ENCODE measurements around the gene HID1.
"Not testable (repeated sequence)": the region's sequence is repeated elsewhere in the genome, so short reads cannot be mapped to it uniquely, and the experiment has no call there.

Gene HID1

DNA sequence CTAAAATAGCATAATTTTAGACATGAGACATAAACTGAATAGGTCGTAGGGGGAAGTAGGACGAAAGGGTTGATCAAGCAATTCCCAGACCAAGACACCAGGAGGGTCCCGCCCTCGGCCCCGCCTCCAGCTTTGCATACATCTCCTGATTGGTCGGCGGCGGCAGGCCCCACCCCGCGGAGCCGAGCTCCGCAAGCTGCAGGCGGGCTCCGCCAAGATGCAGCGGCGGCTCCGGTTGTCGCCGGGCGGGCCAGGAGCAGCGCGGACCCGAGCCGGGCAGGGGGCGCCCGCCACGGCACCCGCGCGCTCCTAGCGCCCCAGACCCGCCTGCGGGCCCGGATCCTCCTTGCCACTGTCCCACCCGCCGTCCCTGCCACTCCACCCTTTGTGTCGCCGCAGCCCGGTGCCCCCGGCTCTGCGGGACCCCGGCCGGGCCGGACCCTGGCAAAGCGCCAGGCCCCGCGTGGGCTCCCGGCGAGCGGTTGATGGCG, 14.9 kb upstream of the HID1 start, which contains the start of gene CDR2L:
CDR2L (plus strand) TSS at position 215 of the 491 bp plus-strand sequence. CDS start 412 bp downstream, outside the sequence.
- peak within 1 kb of the TSS; percentile 46 for H3K4me3 ChIP-seq (ENCODE audit: low read depth, low read length)
- TF ChIP-seq CTCF (IDR thresholded peaks at IDR 0.05; ENCODE audit: insufficient read depth, low read depth, low read length, missing control alignments) = no peak
- peak; percentile 88 for DNase-seq (ENCODE audit: low read depth)

DNA sequence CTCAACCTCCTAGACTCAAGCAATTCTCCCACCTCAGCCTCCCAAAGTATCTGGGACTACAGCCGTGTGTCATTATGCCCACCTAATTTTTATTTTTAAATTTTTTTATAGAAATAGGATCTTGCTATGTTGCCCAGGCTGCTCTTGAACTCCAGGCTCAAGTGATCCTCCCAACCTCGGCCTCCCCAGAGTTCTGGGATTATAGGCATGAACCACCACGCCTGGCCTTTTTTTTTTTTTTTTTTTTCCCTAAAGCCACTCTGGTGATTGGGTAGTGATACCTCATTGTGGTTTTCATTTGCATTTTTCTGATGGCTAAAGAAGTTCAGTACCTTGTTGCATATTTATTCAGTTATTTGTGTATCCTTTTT, 13.6 kb upstream of the HID1 start:
- no peak overlapping the region for H3K4me3 ChIP-seq (ENCODE audit: low read depth, low read length)
- TF ChIP-seq CTCF (IDR thresholded peaks at IDR 0.05; ENCODE audit: insufficient read depth, low read depth, low read length, missing control alignments) = no peak
- no peak for DNase-seq (ENCODE audit: low read depth)

GRCh38 chr17:74982663-74983313, 10.2 kb upstream of the HID1 start:
- peak overlapping the region; percentile 65 for H3K4me3 ChIP-seq (ENCODE audit: low read depth, low read length)
- DNase-seq (ENCODE audit: low read depth) = not testable (repeated sequence)

DNA sequence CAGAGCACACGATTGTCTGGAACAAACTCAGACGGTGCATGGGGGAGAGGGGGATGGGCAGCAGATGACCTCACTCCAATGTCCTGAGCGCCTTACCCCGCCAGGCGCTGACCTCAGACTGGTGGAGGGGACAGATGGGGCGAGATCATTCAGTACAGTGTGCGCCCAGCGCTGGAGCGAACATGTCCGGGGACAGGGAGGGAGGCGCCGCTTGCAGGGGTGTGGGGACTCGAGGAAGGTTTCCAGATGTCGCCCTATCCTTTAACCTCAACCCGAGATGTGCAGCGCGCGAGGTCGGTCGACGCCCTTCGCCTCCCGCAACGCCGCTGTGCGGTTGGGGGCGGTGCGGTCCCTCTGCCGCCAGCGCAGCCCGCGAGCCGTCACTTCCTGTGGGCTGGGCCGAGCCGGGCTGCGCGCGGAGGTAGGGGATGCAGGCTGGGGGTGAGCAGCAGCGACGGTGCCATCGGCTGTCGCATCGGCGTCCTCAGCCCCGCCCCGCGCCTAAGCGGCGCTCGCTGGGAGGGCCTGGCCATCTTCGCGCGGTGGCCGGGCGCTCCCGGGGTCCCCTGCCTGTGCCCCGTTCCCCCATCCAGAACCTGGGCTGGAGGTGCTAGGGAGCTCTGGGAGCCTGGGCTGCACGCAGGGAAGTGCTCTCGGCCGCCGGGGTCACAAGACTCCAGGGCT, 9.6 kb upstream of the HID1 start:
- DNase-seq (ENCODE audit: low read depth) = peak; percentile 56
- no peak for TF ChIP-seq CTCF (IDR thresholded peaks at IDR 0.05; ENCODE audit: insufficient read depth, low read depth, low read length, missing control alignments)
- H3K4me3 ChIP-seq (ENCODE audit: low read depth, low read length) = peak overlapping the region; percentile 65

DNA sequence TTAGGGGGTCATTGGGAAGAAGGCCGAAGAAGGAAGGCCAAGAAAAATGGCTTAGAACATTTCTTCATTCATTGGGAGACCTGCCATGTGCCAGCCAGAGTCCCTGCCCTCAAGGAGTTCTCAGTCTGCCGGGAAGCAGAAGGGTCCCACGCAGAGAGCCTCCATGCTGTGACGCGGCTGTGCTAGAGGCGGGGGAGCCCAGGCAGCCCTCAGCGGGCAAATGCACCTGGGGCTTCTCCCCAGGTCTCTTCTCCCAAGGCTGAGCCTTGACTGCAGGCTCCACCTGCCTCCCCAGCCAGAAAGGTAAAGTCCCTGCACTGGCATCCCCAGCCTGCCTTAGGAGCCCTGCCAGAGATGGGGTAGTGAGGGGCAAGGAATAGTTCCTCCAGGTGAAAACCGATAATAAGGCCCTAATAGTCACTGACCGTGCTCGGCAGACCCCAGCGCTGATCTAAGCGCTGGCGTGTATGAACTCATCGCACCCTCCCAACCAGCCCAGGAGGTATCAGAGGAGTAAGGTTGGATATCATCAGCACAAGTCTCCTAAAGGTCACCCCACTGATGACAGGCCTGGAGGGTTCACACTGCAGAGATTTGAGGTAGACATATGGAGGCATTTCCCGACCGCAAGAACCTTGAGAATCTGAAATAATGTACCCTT, 8.9 kb upstream of the HID1 start:
- no peak for DNase-seq (ENCODE audit: low read depth)
- H3K4me3 ChIP-seq (ENCODE audit: low read depth, low read length) = peak overlapping the region; percentile 65

DNA sequence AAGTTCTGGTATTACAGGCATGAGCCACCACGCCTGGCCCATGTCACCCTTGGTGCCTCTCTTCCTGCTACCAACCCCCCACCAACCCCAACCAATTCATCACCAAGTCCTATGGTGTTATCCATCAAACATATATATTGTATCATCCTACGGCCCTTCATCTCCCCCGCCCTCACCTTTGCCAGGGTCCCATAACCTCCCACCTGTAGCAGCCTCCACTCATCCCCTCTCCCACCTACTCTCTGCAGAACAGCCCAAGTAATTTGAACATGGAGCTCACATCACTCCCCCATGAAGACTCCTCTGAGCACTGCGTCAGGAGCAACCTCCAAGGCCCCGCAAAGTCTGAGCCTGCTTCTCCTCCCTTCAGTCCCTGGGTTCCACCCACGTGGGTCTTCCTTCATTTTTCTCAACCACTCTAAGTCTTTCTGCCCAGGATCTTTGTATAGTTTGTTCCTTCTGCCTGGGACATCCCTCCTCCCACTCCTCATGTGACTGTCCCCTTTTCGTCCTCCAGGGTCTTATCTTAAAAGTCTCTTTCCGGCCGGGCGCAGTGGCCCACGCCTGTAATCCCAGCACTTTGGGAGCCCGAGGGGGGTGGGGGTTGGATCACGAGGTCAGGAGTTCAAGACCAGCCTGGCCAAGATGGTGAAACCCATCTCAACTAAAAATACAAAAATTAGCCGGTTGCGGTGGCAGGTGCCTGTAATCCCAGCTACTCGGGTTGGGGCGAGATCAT, 7.0 kb upstream of the HID1 start:
- no peak for DNase-seq (ENCODE audit: low read depth)
- no peak overlapping the region for H3K4me3 ChIP-seq (ENCODE audit: low read depth, low read length)
- no peak for TF ChIP-seq CTCF (IDR thresholded peaks at IDR 0.05; ENCODE audit: insufficient read depth, low read depth, low read length, missing control alignments)

More for the DNA sequence above, 8.9 kb upstream of the HID1 start:
- TF ChIP-seq CTCF (IDR thresholded peaks at IDR 0.05; ENCODE audit: insufficient read depth, low read depth, low read length, missing control alignments) = no peak

DNA sequence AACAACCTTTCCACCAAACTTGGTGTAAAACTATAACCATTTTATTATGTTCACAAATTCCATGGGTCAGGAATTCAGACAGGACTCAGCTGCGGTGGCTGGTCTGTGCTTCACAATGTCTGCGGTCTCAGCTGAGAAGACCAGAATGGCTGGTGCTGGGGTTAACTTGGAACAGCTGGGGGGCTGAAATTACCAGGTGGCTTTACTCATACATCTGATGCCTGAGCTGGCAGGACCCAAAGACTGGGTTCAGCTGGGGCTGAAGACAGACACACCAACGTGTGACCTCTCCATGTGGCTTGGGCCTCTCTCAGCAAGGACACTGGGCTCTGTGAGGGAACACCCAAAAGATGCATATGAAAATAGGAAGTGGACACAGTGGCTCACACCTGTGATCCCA, 5.7 kb upstream of the HID1 start:
- DNase-seq (ENCODE audit: low read depth) = no peak
- TF ChIP-seq CTCF (IDR thresholded peaks at IDR 0.05; ENCODE audit: insufficient read depth, low read depth, low read length, missing control alignments) = no peak
- no peak overlapping the region for H3K4me3 ChIP-seq (ENCODE audit: low read depth, low read length)

All from GM12865 (cell line).